ENCODE measurements around the gene TRHDE.

TRHDE gene

DNA sequence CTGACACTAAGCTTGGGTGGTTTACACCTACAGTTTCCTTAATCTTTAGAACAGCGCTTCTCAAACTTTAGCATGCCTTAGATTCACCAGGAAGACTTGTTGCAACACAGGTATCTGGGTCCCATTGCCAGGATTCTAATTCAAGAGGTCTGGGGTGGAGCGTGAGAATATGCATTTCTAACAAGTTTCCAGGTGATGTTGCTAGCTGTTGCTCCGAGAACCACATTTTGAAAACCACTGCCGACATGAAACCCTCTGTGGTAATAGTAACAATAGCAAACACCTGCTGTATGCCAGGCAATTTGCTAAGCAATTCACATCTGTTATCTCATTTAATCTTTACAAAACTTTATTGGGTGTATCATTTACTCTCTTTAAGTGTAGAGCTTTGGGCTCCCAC is 58.6 kb downstream of the TRHDE start:
- no peak for DNase-seq

DNA sequence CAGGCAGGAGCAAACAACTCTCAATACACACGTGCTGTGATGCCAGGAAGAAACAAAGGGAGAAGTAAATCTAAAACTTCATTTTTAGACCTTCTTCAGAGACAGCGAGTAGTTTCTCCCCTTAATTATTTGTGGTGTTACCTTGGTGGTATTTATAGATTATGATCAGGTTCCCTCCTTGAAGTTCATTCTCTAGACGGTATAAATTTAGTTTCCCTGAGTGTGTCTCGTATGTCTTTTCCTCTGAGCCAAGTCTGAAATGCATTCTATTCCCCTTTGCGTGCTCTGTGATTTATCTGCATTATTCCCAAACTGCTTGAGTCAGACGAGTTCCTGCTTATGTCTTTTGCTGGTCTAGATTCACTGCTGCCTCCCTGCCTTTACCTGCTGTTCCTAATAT is 65.2 kb downstream of the TRHDE start:
- DNase-seq = no peak

DNA sequence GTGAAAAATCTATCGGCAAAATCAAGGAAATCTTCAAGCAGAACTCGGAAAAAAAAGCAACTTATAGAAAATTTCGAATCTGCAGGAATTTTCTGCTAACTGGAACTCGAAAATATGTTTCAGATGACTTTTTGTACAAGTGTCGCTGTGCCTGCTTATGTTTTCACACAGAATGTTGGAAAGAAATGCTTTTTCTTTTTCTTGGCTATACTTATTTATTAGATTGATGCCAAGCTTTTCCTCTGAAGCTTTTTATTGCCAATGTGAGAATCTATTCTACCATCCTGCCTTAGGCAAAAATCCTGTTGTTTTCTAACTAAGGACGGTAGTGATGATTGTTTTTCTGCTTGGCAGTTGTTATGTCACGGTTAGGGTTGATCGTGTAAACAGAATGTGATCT is 65.8 kb downstream of the TRHDE start:
- no peak for DNase-seq

DNA sequence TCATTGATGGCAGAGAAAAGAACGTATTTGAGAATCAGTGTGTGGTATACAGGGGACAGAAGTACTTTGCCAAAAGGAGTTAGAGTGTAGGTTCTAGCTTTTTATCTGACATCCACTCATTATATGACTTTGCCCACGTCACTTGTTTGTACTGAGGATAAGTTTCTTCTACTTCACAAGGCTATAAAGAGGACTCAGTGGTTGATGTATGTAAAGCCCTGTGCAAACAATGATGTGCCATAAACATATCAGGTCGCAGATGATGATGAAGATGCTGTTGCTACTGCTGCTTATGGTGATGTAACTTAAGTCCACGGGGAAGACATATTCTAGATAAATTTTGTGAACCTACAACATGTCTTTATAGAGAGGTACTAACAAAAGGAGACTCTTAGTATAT is 66.3 kb downstream of the TRHDE start:
- no peak for DNase-seq

DNA sequence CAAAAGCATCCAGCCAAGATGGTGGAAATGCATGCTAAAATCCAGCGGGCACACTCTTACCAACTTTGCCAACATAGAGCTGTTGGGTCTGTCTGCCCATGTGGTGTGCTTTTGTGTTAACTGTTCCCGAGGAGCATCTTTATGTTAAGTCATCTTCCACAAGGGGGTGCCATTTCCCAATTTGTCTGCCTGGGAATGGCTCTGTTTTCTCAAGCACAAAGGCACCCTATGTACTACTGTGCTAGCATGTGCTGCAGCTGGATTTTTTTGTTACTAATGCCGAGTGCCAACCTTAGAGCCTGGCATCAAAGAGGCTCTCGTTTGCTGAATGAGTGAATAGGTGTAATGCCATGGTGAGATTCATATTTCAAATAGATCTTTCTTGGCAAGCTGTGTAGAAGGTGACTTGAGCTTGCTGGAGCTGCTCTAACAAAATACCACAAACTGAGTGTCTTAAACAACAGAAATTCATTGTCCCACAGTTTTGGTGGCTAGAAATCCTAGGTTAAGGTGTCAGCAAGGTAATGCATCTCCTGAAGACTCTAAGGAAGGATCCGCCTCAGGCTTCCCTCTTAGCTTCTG is 74.3 kb downstream of the TRHDE start:
- peak; percentile 81 for DNase-seq

DNA sequence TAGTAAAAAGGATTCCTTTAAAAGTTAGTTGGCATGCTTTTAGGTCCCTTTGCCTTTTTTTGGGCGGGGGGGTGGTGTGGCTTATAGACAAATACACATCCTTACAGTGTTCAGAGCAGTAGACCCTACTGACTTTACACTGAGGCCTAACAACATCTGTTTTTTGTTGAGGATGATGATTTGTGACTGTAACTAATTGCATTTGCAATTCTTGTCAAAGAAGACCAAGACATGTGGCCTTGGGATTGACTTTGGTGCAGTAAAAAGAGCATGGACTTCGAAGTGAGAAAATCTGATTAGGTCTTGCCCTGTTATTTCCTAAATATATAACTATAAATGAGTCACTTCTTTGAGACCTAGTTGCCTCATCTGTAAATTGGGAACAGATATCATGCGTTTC is 77.3 kb downstream of the TRHDE start:
- DNase-seq = no peak

DNA sequence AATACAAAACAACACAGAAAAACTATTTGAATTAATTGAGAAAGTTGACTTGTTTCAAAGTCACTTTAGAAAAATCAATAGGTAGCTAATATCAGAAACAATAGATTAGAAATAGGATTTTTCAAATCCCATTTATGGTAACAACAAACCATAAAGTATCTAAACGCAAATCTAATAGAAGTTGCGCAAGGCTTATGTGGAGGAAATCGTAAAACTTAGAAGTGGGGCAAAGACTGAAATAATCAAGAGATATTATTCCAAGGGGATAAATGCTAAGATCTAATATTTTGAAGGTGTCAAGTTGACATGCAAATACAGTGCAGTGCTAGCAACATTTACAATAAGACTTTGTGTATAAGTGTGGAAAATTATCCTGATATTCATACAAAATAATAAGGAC is 87.2 kb downstream of the TRHDE start:
- no peak for DNase-seq

DNA sequence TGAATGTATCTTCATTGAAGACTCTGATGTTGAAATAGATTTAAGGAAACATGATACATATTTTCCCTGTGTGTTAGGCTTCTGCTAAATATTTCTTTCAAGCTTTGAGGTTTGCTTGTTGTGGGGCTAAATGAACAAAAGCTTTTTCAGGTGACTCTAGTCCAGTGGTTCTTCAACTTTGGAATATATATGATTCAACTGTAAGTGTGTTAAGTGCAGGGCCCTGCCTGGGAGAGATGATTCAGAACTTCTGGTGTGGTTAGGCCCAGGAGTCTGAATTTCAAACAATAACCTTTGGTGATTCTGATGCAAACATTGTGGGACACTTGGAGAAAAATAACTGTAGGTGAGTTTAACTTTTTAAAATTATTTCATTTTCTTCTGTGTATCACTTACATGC is 93.0 kb downstream of the TRHDE start:
- no peak for DNase-seq

DNA sequence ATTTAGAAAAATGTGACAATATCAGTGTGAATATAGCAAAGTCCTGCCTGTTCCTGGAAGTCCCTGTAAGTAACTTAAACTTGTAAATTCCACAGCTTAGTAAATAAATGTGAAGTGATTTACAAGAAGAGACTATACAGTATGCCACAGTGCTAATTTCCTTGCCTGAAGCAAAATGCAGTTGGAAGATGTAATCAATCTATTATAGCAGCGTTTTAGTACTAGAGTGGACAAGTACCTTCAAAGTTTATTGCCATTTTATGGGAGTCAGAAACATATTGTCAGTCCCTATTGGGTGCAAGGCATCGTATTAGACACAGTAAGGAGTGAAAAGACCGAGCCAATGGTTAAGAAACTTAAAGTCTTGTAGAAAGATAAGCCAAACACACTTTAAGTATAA is 94.1 kb downstream of the TRHDE start:
- no peak for DNase-seq

DNA sequence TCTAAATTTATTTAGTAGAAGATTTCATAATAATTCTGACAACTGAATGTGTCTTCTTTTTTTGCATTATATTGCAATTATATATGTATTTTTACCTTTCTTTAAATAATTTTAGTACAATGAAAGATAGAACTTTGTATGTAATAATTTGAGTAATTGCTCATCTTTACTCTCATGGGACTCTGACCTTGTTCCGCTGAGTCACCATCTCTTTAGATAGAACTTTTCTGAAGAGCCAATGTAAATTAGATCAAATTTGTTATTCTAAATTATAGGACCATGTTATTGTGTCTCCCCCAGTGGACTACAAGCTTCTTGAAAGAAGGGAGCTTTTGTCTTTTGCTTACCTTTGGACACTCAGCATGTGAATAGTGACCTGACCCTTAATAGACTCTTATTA is 96.1 kb downstream of the TRHDE start:
- DNase-seq = no peak

DNA sequence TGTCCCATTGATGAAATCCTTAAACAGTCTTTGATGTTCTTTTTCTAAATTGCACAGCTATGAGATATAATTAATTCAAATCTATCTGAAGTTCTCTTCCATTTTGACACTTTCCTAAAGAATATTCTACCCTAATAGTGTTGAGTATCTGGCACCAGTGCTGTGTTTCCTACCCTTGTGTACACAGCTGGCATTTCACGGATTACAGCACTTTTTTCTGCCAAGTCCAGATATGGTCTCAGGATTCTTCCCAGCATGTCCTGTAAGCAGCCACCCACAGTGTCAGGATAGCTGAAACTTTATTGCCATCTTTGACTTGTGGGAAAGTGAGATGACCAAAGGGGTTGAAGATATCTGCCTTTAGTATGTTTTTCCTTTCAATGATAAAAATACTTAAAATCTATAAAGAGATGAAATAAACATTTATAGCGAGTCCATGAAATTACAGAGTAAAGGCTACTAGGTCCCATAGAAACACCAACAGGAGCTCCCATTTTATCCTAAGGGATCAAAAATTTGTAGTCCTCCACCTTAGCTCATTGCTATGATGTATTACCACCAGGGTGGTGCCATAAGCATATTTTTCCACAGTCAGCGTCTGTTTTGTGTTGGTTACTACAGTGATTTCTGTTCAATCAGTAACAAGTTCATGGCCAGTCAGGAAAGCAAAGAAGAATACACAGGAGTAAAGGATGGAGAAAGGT is 96.7 kb downstream of the TRHDE start:
- peak; percentile 46 for DNase-seq

DNA sequence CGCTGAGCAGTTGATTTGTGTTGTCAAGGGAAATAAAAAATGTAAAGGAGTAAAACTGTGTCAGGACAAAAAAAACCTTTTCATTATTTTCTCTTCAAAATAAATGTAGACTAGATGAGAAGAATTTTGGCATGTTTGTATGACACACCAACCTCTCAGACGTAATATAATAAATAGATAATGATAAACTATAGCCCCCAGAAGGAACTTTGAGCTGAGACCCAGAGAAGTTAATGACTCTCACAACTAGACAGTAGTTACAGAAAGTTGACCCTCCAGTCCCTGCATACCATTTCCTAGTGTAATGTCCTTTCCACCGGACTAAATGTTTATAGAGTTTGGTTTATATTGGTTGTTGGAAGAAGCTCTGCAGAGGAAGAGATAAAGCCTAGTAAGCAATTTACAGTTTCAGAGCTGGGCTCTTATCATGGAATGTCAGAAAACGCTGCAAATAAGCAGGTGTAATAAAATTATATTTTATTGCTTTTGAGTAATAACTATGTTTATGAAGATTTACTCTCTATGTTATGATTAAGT is 97.3 kb downstream of the TRHDE start:
- peak; percentile 43 for DNase-seq

DNA sequence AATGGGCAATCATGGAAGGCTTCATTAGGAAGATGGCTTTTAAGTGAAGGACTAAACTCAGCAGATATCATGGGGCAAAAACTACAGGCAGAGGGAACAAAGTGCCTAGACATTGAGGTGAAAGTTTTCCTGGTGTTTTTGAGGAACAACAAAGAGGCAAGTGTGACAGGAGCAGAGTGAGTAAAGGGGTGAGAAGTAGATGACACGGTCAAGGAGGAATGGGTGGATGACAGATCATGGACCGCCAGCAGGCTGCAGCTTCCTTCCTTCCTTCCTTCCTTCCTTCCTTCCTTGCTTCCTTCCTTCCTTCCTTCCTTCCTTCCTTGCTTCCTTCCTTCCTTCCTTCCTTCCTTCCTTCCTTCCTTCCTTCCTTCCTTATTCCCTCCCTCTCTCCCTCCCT is 108.3 kb downstream of the TRHDE start:
- no peak for DNase-seq

DNA sequence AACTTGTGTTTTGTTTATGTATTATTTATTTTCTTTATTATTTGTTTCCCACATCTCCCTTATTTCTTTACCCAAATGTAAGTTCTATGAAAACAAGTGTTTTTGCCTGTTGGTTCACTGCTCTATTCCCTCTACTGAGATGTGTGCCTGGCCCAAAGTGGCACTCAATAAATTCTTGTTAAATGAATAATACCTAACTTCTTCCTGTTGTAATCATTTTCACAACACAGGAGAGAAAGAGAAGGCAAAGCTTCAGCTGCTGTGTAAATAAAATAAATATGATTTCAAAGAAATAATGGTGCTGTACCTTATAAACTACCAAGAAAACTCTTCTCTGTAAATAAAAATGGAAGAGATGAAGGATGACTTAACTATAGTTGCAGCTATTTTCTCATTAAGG is 116.2 kb downstream of the TRHDE start:
- peak; percentile 7 for DNase-seq

DNA sequence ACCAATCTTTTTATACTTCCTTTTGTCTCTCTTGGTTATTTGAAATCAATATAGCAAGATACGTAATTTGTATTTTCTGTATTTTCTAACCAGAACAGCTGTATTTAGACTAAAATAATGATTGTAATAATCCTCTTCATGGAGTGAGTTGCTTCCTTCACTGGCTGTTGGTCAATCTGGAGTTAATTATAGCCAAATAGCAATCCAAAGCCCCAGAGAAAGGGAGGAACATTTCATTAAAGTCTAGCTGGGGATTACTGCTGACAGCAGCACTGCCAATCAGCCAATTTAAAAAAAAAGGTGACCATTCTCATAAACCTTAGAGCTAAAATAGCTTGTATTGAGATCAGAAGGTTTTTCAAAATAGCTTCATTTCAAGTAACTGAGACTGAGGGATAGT is 118.0 kb downstream of the TRHDE start:
- DNase-seq = no peak

DNA sequence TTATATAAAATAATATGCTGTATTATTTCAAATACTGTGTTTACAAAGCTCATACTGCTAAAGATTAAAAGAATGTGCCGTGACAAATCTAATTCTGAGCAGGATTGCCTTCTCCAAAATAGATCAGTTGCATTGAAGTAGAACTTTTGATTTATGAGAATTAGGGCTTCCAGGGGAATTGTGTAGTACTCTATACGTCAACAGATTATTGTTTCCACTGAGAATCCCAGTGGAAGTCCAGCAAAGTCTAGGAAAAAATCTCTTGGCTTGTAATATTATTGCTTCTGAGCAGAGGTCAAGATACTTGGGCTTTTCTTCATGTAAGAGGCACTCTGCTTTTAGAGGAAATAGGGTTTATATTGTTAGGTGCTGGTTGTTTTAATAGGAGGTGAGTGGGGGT is 133.9 kb downstream of the TRHDE start:
- DNase-seq = no peak

DNA sequence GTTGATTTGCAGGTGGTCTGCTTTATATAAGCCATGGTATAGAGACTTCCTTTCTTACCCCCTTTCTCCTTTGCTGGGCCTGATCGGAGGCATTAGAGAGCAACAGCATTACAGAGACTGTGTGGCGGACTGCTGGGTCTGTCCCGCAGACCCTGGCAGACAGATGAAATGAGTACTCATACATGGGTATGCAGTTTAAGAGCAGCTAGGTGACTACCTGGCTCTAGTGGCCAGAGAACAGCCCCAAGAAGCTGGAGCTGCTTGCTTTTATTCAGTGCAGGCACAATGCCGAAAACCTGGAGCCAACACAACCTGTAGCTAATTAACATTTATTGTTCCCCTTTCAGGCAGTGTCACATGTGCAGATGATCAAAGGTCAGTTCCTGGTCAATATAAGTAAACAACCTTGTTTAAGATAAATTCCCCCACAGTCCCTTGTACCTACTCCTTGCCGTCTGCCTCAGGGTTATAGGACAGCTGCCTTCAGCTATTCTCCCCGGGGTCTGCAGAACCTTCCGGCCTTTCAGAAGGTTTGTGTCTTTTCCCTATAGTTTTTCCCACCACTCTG is 160.0 kb downstream of the TRHDE start:
- DNase-seq = no peak

DNA sequence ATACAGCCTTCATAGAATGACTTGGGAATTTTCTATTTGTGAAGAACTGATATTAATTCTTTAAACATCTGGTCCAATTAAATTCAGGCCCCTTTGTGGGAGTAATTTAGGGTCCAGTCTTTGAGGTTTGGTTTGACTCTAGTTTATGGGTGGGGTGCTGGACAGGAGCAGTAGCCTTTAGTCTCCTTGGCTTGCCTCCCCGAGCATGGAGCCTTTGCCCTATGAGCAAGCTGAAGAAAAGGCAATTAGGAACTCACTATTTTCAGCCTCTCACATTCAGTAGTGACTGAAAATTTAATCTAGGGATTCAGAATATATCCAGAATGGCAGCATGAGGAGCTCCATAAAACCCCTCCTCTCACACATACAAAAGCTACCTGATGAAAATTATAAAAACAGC is 161.1 kb downstream of the TRHDE start:
- no peak for DNase-seq

DNA sequence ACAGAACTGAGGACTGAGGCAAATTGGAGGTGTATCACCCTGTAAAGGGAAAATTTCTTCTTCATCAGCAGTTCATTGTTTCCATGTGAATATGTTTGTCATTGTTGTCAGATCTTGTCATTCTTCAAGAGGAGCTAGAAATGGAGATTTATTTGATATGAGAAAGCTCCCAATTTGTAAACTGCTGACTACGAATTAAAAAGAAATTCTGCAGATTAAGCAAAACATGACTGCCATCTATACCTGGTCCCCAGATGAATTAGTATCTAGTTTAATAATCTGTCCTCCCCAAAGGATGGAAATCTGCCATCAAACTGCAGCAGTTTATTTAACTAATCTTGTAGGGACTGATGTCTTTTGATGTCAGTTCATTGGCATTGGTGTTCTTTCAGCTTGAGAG is 162.8 kb downstream of the TRHDE start:
- DNase-seq = no peak

DNA sequence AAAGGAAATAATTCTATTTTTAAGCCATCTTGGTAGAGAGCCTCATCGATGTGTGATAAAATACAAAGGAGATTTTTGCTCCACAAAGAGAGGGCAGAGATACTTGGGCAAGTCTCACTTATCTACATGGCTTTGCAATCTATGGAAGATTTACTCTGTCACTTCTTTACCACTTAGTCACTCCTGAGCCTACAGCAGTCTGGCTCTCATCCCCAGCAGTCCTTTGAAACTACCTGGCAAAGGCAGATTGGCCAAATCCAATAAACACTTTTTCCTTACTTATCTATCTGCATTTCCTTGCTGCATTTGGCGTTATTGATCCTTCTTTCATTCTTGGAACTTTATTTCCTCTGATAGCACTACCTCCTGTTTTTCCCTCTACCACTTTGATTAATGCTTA is 170.0 kb downstream of the TRHDE start:
- no peak for DNase-seq

DNA sequence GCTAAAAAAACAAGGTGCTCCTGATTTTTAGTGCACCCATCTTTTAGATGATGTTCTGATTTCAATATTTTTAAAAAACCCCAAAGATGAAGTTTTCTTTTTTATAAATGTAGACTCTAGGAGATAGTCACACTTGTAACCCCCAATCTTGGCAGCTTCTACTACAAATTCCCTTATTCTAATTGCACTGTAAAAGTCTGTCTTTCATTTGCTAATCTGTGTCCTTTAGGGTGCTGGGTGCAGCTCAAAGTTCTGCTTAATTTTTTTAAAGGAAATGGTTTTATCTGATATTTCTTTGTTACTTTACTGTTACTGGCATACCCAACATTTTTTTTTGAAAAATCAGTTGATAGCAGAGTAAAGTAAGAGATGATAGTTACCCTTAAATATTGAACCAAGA is 172.0 kb downstream of the TRHDE start:
- no peak for DNase-seq

DNA sequence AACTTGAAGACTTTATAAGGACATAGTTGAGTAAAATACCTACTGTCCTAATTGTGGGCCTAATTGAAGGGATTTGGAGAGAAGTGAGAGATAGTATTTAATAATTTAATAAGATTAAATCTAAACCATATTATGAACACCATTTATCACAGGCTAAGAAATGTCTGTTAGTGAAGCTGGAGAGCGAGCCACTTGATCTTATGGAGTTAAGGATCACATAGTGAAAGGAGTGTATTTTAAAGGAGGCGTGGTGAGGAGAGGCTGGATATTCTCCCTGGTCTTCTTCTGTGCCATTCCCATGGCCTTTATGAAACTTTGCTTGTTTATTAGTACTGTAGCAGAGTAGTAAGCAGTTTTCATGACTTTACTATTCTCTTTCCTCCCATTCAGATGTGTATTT is 172.4 kb downstream of the TRHDE start:
- no peak for DNase-seq

DNA sequence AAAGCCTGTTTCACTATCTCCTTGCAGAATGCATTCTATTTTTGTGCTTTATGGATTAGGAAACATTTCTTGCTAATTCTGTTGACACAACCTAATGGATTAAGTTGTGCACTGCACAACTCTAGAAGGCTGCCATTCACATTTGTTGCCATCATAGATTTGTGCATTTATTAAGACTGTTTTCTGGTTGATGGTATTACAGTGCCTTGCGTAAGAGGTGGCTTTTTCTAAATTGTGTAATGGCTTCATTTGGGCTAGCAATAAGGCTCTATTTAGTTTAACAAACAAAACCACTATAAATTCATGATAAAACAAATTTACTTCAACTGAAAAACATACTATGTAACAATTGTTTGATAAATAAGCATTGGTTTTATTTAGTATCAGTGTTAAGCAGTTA is 175.9 kb downstream of the TRHDE start:
- no peak for DNase-seq

DNA sequence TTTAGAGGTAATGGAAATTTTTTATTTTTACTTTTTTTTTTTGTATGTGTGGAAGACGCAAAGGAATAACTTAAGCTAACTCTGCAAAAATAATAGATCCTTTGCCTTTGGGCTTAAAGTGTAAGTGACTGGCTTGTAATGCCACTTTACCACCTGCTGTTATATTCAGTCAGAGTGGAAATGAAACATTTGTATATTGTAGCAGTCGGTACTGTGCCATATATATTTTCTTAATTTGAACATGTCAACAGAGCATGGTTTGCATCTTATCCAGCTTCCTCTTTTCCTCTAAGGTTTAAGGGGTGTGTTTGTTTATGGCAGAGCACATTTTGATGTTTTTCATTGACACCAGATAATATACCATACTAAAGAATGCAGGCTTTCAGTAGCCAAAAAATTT is 176.6 kb downstream of the TRHDE start:
- DNase-seq = no peak

DNA sequence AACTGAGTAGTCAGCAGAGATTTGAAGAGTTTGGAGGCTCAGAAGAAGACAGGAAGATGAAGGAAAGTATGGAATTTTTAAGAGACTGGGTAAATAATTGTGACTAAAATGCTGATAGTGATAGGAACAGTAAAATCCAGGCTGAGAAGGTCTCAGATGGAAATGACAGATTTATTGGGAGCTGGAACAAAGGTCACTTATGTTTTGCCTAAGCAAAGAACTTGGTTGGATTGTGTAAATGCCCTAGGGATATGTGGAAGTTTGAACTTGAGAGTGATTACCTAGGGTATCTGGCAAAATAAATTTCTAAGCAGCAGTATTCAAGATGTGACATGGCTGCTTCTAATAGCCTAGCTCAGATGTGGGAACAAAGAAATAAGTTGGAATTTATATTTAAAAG is 180.9 kb downstream of the TRHDE start:
- no peak for DNase-seq
